GM19438 (cell line): ENCODE measurements around the gene RB1.
"Not testable (repeated sequence)": the region's sequence is repeated elsewhere in the genome, so short reads cannot be mapped to it uniquely, and the experiment has no call there.

Experiments
- ATAC-seq: cut with Tn5 transposase; IDR thresholded peaks from one replicate; pipeline ENCODE4 v1.9.1; 2021; ENCODE audit warnings: low read depth; ENCODE audit not compliant: unreplicated experiment

RB1 gene

DNA sequence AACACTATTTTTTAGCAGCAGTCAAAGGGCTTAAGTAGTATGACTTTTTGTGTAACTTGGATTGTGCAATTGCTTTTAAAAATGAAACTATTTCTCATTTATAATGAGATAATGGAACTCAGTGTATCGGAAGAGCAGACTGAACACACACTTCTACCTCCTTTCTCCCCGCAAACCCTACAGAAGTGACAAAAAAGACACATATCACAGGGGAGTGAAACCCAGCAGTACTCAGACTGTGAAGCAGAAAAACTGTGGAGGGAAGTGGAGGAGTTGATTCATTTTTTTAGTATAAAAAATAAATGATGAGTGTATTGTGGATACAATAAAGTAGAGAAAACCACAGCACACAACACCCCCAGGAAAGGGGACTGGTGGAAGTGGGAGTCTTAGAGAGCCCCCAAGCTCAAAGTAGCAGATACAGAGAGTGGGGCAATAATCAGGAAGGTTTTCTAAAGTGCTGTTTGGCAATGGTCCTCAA, 99.6 kb downstream of the RB1 start:
- ATAC-seq, result no peak

DNA sequence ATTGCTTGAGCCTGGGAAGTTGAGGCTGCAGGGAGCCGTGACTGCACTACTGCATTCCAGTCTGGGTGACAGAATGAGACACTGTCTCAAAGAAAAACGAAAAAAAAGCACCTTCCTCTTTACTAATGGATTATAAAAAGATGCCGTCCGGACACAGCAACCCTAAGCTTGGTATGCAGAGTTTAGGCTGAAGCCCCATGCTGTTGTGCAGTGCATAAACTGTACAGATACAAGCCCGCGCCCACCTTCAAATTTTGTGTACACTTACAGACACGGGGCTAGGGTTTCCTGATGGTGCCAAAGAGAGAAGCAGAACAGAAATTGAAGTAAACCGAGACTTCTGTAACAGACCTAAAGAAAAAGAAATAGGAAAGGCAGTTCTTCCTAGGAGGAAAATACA, 100.4 kb downstream of the RB1 start:
- ATAC-seq, result no peak

DNA sequence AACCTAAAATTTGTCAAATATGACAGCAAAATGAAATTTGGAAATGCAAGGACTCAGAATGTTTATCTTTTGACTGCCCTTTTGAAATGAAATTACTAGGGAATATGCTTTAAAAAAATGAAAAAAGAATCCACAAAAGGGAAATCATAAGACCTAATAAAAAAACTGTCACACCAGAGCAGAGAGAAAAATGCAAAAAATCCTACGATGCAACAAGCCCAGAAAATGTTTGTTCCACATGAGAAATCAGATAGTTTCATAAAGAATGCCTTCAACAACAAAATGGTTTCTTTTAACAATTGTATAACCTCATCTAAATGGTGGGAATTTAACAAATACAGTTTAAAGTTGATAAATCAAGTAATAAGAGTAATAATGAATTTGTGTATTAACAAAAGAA, 101.4 kb downstream of the RB1 start:
- no peak for ATAC-seq

DNA sequence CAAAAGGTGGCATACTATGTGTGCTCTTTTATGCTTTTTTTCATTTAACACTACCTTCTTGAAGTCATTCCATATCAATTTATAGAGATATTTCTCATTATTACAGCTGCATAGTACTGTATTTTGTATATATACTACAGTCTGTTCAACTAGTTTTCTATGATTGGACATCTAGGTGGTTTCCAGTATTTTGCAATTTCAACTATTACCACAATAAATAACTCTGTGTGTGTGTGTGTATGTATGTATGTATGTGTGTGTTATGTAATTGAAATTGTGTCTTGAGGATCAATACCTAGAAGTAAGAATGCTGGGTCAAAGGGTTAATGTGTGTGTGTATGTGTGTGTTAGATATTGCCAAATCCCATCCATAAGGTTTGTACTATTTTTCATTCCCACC, 102.3 kb downstream of the RB1 start:
- ATAC-seq, result no peak

DNA sequence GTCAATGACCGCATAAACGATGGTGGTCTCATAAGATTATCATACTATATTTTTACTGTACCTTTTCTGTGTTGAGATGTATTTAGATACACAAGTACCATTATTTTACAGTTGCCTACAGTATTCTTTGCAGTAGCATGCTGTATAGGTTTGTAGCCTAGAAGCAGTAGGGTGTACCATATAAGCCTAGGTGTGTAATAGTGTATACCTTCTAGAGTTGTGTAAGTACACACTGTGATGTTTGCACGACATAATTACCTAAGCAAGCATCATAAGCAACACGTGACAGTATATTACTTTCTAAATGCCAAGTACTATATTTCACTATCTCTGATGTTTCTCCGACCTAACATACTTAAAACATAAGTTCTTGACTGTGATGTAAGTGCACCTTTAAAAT, 106.6 kb downstream of the RB1 start:
- no peak for ATAC-seq

DNA sequence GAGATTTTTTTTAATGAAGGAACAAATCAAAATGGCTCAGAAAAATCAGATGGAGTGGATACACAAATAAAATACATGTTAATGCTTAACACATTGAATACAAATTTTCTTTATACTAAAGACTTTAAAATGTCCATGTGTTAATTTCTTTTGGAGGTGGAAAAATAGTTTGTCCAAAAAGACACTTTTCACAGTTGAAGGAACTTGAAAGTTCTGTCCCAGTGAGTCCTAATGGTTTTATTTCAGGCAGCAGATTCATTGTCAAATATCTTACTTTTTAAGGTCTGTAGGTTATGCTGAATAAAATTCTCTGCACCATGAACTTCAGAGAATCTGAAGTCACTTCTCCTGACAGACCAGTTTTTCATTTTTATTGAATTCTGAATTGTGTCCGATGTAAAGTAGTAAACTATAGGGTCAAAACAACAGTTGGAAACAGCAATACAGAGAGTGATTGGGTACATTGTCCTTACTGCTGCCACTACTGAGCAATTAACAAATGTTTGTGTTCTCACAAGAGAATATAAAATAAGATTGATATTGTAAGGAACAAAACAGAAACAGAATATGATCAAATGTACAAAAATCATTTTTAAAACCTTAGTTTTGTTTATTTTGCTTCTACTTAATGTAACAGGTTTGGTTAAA, 107.7 kb downstream of the RB1 start:
- ATAC-seq, result no peak

DNA sequence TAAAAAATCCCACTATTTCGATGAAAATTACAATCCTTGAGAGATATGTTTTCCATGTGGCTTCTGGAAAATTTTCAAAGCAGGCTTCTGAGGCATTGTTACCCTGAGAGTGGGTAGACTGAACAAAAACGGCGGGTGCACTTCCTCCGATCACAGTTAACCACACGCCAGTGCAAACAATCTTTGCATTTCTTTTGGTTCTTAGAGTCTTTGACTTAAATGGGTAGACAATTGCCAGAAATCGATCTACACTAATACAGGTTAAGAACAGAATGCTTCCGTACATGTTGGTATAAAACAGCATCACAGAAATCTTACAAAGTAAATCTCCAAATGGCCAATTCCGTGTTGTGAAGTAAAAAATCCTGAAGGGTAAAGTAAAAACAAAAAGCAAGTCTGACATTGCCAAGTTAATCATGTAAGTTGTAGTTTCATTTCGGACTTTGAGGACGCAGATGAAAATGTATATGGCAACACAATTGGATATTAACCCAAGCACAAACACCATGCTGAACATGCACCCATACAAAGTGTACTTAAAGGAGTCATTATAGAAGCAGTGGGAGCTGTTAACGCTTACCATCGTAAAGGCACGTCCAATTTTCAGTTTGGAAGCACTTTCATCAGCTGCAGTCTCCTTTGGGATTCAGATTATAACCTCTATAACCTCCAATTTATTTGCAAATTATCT, 108.4 kb downstream of the RB1 start:
- no peak for ATAC-seq

DNA sequence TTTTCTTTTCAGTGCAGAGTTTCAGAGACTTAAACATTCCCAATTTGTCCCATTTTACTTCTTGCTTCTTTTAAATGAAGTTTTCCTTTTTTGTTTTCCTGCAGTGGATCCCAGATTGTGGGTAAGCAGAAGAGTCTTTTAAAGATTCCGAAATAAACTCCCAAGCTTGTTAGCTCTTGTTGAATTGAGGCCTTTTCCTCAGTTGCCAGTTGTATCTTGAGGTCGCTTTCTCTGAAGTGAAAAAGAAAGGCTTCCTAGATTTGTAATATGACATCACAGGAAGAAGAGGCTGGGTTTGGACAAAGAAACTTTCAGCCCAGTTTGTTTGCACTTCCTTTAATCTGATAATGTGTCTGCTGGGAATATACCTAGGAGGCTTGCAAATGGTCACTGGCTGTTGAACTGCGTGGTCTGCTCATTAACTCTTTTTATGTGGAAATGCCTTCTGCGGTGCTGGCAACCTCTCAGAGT, 109.4 kb downstream of the RB1 start, which contains the start of gene LPAR6:
LPAR6 (minus strand) TSS at position 233 of the 471 bp plus-strand sequence. CDS start 690 bp downstream, outside the sequence.
- no peak for ATAC-seq

DNA sequence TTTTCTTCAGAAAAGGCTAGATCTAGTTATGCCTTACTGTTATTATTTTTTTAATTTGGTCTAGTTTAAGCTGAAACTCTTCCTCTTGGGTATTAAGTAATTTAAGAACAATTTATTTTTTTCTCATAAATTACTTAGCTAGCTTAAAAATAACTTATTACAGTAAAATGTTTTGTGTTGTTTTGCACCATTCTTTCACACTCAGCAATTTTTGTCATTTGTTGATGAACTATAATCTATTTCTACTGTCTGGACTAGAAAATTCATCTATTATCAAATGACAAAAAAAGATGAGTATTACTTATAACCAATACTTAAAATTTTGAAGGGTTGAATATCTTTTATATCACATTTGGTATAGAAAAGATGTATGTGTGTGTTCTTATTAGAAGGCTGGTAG, 111.0 kb downstream of the RB1 start:
- ATAC-seq, result no peak

DNA sequence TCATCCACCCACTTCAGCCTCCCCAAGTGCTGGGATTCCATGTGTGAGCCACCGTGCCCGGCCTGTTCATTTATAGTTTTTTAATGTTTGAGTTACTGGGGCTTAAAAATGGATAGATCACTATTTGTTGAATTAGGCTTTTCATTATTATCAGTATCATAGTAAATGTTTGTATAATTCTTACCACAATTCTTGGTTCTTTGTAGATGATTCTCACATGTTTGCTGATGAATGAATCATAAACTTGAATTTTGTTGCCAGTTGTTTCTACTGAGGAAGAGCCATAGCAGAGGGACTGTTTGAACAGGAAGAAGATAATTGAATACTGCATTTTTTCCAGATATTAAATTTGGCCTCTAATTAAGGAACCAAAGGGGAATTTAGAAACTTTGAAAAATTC, 112.0 kb downstream of the RB1 start:
- no peak for ATAC-seq

DNA sequence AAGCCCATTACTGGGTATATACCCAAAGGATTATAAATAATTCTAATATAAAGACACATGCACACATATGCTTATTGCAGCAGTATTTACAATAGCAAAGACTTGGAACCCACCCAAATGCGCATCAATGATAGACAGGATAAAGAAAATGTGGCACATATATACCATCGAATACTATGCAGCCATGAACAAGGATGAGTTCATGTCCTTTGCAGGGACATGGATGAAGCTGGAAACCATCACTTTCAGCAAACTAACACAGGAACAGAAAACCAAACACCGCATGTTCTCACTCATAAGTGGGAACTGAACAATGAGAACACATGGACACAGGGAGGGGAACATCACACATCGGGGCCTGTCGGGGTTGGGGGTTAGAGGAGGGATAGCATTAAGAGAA, 118.5 kb downstream of the RB1 start:
- ATAC-seq, result not testable (repeated sequence)

DNA sequence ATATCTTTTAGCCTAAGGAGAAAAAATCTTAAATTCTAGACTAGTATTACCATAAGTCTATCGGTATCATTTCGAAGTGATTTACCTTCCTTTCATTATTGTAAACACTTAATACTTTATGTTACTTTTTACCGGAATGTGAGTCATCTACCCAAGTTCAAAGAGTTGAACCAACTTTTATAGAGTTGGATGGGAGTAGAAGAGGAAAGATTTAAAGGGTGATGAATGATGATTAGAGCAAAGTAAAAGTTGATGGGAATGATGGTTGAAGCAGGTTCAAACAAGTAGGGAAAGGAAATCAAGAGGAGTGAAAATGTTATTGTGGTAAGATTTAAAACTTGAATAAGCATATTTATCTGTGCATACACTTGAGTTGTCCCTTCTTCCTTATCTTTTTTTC, 120.7 kb downstream of the RB1 start:
- ATAC-seq, result no peak

DNA sequence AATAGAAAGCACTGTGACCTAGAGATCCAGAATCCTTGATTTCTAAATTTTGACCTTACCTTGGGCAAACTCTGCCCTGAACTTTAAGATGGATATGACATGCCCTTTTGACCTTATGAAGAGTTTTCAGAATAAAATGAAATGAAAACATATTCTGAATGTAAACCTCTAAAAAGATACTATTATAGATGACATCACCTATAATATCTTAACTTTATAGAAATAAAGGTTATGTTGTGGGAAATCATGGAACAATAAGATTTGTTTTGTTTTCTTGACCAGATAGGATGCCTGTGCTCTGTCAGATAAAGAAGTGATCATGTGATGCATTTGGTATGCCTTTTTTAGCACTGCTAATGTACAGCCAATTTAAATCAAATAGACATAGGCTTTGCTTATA, 122.5 kb downstream of the RB1 start:
- ATAC-seq, result no peak

DNA sequence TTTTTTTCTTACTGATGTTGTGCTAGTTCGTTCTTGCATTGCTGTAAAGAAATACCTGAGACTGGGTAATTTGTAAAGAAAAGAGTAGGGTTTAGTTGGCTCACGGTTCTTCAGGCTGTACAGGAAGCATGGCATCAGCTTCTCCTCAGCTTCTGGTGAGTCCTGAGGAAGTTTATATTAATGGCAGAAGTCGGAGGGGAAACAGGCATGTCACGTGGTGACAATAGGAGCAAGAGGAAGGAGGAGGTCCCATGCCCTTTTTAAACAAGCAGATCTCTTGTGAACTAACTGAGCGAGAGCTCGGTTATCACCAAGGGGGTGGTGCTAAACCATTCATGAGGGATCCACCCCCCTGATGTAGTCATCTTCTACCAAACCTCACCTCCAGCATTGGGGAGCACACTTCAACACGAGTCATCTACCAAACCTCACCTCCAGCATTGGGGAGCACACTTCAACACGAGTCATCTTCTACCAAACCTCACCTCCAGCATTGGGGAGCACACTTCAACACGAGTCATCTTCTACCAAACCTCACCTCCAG, 123.3 kb downstream of the RB1 start:
- not testable (repeated sequence) for ATAC-seq

DNA sequence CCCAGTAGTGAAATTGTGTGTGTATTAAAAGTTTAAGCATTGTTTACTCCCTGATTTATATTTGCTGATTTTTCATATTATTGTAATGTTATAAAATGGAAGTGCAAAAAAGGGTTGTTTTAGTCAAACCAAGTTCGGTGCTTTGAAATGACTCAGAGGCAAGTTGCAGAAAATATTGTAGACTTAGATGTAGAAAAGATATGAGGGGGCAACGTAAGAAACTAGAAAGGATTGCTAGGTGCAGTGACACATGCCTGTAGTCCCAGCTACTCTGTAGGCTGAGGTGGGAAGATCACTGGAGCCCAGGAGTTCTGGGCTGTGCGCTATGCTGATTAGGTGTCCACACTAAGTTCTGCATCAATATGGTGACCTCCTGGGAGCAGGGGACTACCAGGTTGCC, 125.5 kb downstream of the RB1 start:
- ATAC-seq, result no peak

DNA sequence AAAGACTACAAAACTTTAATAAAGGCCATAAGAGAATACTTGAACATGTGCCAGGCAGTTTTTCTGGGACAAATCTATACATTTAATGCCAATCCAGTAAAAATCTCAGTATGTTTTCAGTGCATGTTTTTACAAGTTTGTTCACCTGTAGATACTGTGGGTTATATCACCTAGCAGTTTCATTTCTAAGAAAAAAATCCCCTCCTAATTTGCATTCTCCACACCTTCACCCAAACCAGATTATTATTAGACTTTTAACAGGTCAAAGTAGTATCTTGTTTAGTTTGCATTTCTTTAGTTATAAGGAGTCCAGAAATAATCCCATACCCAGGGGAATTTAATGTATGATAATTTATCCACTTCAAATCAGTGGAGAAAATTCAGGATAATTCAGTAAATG, 126.3 kb downstream of the RB1 start:
- ATAC-seq, result no peak

DNA sequence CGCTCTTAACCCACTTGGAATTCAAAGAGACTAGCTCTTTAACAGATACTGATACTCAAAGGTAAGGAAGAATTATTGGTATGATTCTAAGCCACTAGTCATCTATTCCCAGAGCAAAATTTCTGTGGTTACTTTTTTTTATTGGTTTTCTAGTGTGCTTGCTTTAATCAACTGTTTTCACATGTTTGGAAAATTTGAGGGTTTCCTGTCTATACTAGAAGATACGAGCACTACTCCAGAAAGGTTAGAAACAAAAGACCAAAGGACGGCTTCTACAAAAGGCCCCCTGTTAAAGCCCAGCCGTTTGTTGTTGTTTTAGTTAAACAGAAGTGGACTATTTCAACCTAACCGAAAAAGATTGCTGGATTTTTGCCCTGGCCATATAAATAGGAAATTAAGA, 127.9 kb downstream of the RB1 start:
- no peak for ATAC-seq

DNA sequence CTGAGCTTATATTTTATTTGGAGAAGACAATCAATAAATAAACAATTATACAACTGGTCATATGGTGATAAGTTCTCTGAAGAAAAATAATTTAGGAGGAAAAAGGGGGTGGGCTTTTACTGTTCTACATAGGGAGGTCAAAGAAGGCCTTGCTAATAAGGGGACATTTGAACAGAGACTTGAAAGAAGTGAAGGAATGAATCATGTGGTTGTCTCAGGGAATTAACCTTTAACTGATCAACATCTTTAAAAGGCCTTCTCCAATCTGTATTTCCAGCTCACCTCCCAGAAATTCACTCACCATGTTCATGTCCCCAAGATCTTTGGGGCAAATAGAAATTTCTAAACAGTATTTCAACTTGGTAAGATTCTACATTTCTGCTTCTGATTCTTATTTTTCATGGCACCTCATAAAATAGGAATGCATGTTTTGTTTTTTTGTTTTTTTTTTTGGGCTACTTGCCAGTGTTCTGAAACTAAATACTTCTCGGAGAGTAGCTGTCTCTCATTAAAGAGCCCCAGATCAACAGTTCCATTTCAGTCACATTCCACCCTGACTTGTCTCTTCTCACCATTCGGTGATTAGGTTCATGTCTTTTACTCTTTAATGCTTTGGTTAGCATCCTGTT, 128.6 kb downstream of the RB1 start:
- no peak for ATAC-seq

DNA sequence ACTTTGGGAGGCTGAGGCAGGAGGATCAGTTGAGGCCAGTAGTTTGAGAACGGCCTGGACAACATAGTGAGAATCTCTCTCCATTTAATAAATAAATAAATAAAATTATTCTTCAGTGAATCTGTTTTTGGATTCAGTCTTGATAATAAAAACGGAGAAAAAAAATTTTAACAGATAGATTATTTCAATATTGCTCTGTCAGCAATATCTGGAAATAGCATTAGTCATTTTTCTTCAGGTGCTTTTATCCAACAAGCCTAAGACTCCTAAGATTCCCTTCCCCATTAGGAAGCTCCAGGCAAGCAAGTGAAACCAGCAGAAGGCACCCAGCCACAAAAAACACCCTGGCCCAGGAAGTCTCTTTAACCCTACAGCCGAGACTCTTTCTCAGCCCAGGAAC, 130.6 kb downstream of the RB1 start:
- ATAC-seq, result no peak

DNA sequence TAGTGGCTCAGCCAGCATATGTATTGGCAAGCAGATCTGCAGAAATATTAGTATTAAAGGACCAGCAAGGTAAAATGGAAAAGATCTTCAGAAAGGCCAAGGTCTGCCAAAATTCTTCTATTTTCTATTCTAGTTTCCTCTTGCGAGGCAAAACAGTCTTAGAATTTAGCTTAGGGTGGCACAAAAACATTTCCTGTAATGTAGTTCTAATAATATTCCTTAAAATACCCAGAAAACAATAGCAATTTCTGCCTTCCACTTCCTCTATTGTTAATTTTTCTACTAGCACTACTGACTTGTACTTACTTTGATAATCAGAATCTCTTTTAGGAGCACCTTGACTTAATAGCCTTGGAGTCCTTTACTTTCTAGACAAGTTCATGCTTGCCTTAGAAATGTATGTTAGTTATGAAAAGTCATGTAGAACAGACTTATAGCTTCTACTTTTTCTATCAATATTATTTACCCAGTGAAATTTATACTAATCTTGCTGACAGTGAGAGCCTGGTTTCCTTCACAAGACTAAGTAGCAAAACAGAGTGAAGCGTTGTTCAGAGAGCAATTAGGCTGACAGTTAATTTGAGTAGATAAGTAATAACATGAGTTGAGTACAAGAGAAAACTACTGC, 133.2 kb downstream of the RB1 start:
- no peak for ATAC-seq

DNA sequence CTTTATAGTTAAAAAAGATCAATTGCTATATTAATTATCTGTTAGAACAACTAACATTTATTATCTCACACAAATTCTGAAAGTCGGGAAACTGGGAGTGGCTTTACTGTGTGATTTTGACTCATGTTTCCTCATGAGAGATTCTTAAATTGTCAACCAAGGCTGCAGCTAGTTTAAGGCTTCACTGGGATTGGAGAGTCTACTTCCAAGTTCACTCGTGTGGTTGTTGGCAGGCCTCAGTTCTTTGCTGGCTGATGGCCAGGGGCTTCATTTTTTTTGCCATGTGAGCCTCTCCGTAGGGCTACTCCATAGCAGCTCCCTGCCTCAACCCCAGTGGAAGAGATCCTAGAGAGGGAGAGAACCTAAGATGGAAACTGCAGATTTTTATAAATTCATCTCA, 133.8 kb downstream of the RB1 start:
- no peak for ATAC-seq
